ENCODE data around the gene RPL29. TPM values are rescaled to one million over a fixed set of nuclear protein-coding genes. Genes with fewer than 3 reads are reported as not detected.

RPL29 gene
- total and polyA plus RNA-seq, 2 of the 13 experiments (the other 11 are each of a cell fraction or from before 2014, with no cell fraction given) = 1,348 to 2,263 TPM

- TF ChIP-seq ZNF597 (CRISPR knock-in tag; IDR thresholded peaks at IDR 0.05) (no peak), MTA3 (CRISPR knock-in tag; IDR thresholded peaks at IDR 0.05) (no peak), ZNF274 (CRISPR knock-in tag; IDR thresholded peaks at IDR 0.05) (0 out of 2 replicates have a peak, but pooled peaks have one; percentile 42), ZUFSP (CRISPR knock-in tag; IDR thresholded peaks at IDR 0.05; ENCODE audit: borderline replicate concordance) (no peak), ZNF891 (CRISPR knock-in tag; IDR thresholded peaks at IDR 0.05) (no peak), YEATS2 (CRISPR knock-in tag; IDR thresholded peaks at IDR 0.05; ENCODE audit: borderline replicate concordance) (no peak), ZSCAN31 (CRISPR knock-in tag; IDR thresholded peaks at IDR 0.05; ENCODE audit: low read depth) (no peak), ZHX1 (CRISPR knock-in tag; IDR thresholded peaks at IDR 0.05; ENCODE audit: low read depth) (no peak), GFI1 (CRISPR knock-in tag; IDR thresholded peaks at IDR 0.05; ENCODE audit: borderline replicate concordance) (no peak), KDM5B (CRISPR knock-in tag; IDR thresholded peaks at IDR 0.05; ENCODE audit: borderline replicate concordance) (0 out of 2 replicates have a peak, but pooled peaks have one; percentile 9), MYC (CRISPR knock-in tag; IDR thresholded peaks at IDR 0.05; ENCODE audit: borderline replicate concordance) (no peak; the same call in 1 of the 2 replicates), TERF1 (CRISPR knock-in tag; IDR thresholded peaks at IDR 0.05) (no peak), MED13 (CRISPR knock-in tag; IDR thresholded peaks at IDR 0.05) (no peak), ZNF451 (CRISPR knock-in tag; IDR thresholded peaks at IDR 0.05) (no peak), ZNF281 (CRISPR knock-in tag; IDR thresholded peaks at IDR 0.05; ENCODE audit: borderline replicate concordance) (no peak), KLF12 (CRISPR knock-in tag; IDR thresholded peaks at IDR 0.05; ENCODE audit: borderline replicate concordance) (no peak), ZNF75D (CRISPR knock-in tag; IDR thresholded peaks at IDR 0.05; ENCODE audit: borderline replicate concordance) (no peak)
Measured at GRCh38 chr3:52032702-52033408, 37.2 kb upstream of the RPL29 start (continued).

Measured in HepG2 (cell line).